Measurements from ENCODE around the gene SERBP1. TPM values are rescaled to one million over a fixed set of nuclear protein-coding genes. Genes with fewer than 3 reads are reported as not detected.

SERBP1 gene
- total RNA-seq, 1 experiment from 2014 or later = 325 TPM

DNA sequence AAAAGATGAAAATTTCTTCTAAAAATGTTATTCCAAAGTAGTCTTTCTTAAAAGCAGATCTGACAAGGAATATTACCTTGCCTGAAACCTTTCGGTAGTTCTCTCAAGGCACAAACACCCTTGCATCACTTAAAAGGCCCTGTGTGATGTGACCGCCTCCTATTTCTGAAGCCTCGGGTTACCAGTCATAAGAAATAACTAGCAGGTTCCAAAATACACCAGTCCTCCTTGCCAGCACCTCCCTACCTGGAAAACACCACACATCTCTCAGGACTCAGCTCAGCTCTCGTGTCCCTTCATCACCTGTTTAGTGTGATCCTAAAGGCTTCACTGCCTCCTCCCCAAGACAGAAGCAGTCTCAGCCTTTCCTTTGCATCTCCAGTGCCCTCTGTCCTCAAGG is 35.7 kb downstream of the SERBP1 start (continued):
- TF ChIP-seq, protein P1, sequence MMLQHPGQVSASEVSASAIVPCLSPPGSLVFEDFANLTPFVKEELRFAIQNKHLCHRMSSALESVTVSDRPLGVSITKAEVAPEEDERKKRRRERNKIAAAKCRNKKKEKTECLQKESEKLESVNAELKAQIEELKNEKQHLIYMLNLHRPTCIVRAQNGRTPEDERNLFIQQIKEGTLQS (IDR thresholded peaks at IDR 0.05) = no peak
- no peak for TF ChIP-seq ELF1 (IDR thresholded peaks at IDR 0.05; ENCODE audit: borderline replicate concordance, low read depth)
- no peak for TF ChIP-seq EZH2phosphoT487 (IDR thresholded peaks at IDR 0.05; ENCODE audit: borderline replicate concordance)
- TF ChIP-seq POLR2A (IDR thresholded peaks at IDR 0.05; ENCODE audit: borderline replicate concordance, extremely low read depth, insufficient read depth, insufficient read length) = no peak

DNA sequence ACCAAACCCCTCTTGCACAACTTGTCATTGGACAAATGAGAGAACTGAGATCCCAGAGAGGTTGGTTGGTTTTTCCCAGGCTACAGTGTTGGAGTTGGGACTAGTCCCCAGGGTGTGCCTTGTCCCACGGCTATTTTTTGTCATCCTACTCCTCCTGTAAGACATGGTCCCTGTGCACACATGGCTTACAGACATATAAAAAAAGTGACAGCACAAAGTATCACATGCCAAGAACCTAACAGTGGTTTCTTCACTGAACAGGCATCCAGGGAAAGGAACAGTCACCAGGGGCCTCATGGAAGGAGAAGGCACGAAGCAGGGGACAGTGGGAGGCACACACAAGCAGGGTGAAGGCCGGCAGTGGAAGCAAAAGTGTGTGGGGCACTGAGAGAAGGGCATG is 36.5 kb downstream of the SERBP1 start:
- POLR2A ChIA-PET = no interaction called here
- no peak overlapping the region for H3K27ac ChIP-seq (ENCODE audit: low read depth, low read length)
- no peaks in the 10 kb centered on the region for H3K9me2 ChIP-seq (ENCODE audit: insufficient read depth)
- no peak overlapping the region for H3K9ac ChIP-seq (ENCODE audit: low read length)
- H3K36me3 ChIP-seq (ENCODE audit: control insufficient read depth in 1 of 2, insufficient read depth in 2 of 2, low read length in 2 of 2) = no peaks in the 10 kb centered on the region; a peak in 1 of 4 replicates
- H2AFZ ChIP-seq (ENCODE audit: low read depth, low read length, poor library complexity, severe bottlenecking) = no peak overlapping the region
- no peaks in the 10 kb centered on the region for H3K79me2 ChIP-seq (ENCODE audit: insufficient read depth, low read length)
- RAD21 ChIA-PET (ENCODE audit: low non-redundant PET in 1 of 2, low total read pairs in 2 of 2, uncharacterized antibody in 2 of 2, unreplicated experiment in 2 of 2) = no interaction called here
- no peak for ATAC-seq
- H3K4me3 ChIP-seq (replicated peaks in 1 of 2; ENCODE audit: low read depth in 1 of 2, low read length in 2 of 2) = no peak overlapping the region
- DNase-seq (ENCODE audit: low read depth, low spot score) = no peak
- intact Hi-C loops (cut with micrococcal nuclease) = no loop called here
- no peak for TF ChIP-seq YY1 (IDR thresholded peaks at IDR 0.05; ENCODE audit: extremely low read depth, insufficient replicate concordance, low read depth, low read length)
- no TSS peak for BruUV-seq (replicated peaks)
- H3K27me3 ChIP-seq (ENCODE audit: insufficient read depth, low read length) = no peaks in the 10 kb centered on the region
- no peak overlapping the region for H3K4me2 ChIP-seq (ENCODE audit: low read length)
- no peaks in the 10 kb centered on the region for H4K20me1 ChIP-seq (ENCODE audit: insufficient read depth)
- CTCF ChIA-PET = no interaction called here
- no peaks in the 10 kb centered on the region for H3K9me3 ChIP-seq (ENCODE audit: control insufficient read depth in 1 of 2, insufficient read depth in 1 of 2, low read depth in 1 of 2, low read length in 2 of 2)
- H3K4me1 ChIP-seq (ENCODE audit: control insufficient read depth in 1 of 2, insufficient read depth in 2 of 2, low read length in 2 of 2) = no peaks in the 10 kb centered on the region; a peak in 1 of 4 replicates

DNA sequence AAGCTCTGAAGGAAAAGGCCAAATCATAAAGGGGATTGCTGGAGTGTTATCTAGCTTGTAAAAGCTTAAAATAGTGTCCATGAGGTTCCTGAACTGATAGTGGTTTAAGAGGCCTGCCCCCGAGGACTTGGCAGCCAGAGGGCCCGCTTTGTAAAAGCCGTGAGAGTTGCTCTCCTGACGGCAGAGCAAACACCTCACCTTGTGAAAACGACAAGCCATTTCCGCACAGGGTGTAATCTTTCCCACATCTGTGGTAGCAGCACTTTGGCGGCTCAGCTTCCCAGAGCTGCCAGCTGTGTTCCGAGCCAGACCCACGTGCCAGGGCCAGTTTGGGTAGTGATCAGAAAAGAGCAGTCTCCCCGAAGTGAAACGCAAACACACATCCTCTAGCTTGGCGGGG is 37.0 kb downstream of the SERBP1 start:
- POLR2A ChIA-PET = no interaction called here
- H3K9me3 ChIP-seq (ENCODE audit: control insufficient read depth in 1 of 2, insufficient read depth in 1 of 2, low read depth in 1 of 2, low read length in 2 of 2) = no peaks in the 10 kb centered on the region
- DNase-seq (ENCODE audit: low read depth, low spot score) (no peak), ATAC-seq (no peak)
- no peak overlapping the region for H3K27ac ChIP-seq (ENCODE audit: low read depth, low read length)
- TF ChIP-seq FOSL1 (IDR thresholded peaks at IDR 0.05; ENCODE audit: low read depth) (no peak), ZNF274 (IDR thresholded peaks at IDR 0.05; ENCODE audit: low read depth, low read length) (no peak), CBX3 (IDR thresholded peaks at IDR 0.05; ENCODE audit: low read depth) (no peak), EZH2phosphoT487 (IDR thresholded peaks at IDR 0.05; ENCODE audit: borderline replicate concordance) (no peak), CEBPB (IDR thresholded peaks at IDR 0.05; ENCODE audit: low read depth) (no peak), SIN3A (IDR thresholded peaks at IDR 0.05; ENCODE audit: low read depth) (no peak)
- BruUV-seq (replicated peaks) = no TSS peak
- H3K4me2 ChIP-seq (ENCODE audit: low read length) = no peak overlapping the region
- no peak overlapping the region for H3K9ac ChIP-seq (ENCODE audit: low read length)
- H3K4me3 ChIP-seq (replicated peaks in 1 of 2; ENCODE audit: low read depth in 1 of 2, low read length in 2 of 2) = no peak overlapping the region
- RAD21 ChIA-PET (ENCODE audit: low non-redundant PET in 1 of 2, low total read pairs in 2 of 2, uncharacterized antibody in 2 of 2, unreplicated experiment in 2 of 2) = no interaction called here
- no peaks in the 10 kb centered on the region; a peak in 1 of 4 replicates for H3K36me3 ChIP-seq (ENCODE audit: control insufficient read depth in 1 of 2, insufficient read depth in 2 of 2, low read length in 2 of 2)
- H3K9me2 ChIP-seq (ENCODE audit: insufficient read depth) = no peaks in the 10 kb centered on the region
- no peaks in the 10 kb centered on the region for H3K27me3 ChIP-seq (ENCODE audit: insufficient read depth, low read length)
- CTCF ChIA-PET = no interaction called here
- H2AFZ ChIP-seq (ENCODE audit: low read depth, low read length, poor library complexity, severe bottlenecking) = no peak overlapping the region
- no peaks in the 10 kb centered on the region for H4K20me1 ChIP-seq (ENCODE audit: insufficient read depth)
- no peaks in the 10 kb centered on the region for H3K79me2 ChIP-seq (ENCODE audit: insufficient read depth, low read length)
- no peaks in the 10 kb centered on the region; a peak in 1 of 4 replicates for H3K4me1 ChIP-seq (ENCODE audit: control insufficient read depth in 1 of 2, insufficient read depth in 2 of 2, low read length in 2 of 2)
- intact Hi-C loops (cut with micrococcal nuclease) = no loop called here
